KMS-11 (cell line): ENCODE measurements around the gene SUN3.

Experiments used
- H2AFZ ChIP-seq: fragments of 200-600 bp; sonication (generic); 2 replicates; pipeline ENCODE4 v1.6.1; 2016; ENCODE audit warnings: antibody characterized with exemption, mixed run types, low read depth
- H3K27ac ChIP-seq: fragments of 200-600 bp; sonication (generic); 2 replicates; pipeline ENCODE4 v1.6.1; 2016; ENCODE audit warnings: mild to moderate bottlenecking, mixed run types
- H3K27me3 ChIP-seq: fragments of 200-600 bp; sonication (generic); 2 replicates; pipeline ENCODE4 v1.6.1; 2017; ENCODE audit warnings: mild to moderate bottlenecking, low read depth, mixed run types, moderate library complexity; ENCODE audit not compliant: insufficient read depth
- H3K36me3 ChIP-seq: fragments of 200-600 bp; sonication (generic); 2 replicates; pipeline ENCODE4 v1.6.1; 2017; ENCODE audit warnings: mild to moderate bottlenecking, mixed run types; ENCODE audit not compliant: insufficient read depth
- H3K4me1 ChIP-seq: fragments of 200-600 bp; sonication (generic); 2 replicates; pipeline ENCODE4 v1.6.1; 2016; ENCODE audit warnings: mild to moderate bottlenecking, low read depth, mixed run types; ENCODE audit not compliant: poor library complexity, severe bottlenecking
- H3K4me2 ChIP-seq: fragments of 200-600 bp; sonication (generic); 2 replicates; pipeline ENCODE4 v1.7.0; 2016; ENCODE audit warnings: mild to moderate bottlenecking, mixed run types
- H3K4me3 ChIP-seq: fragments of 200-600 bp; sonication (generic); IDR thresholded peaks from 2 replicates; pipeline ENCODE4 v1.6.1; 2017; ENCODE audit warnings: low read depth, low read length, mixed read lengths; ENCODE audit not compliant: insufficient read depth
- H3K79me2 ChIP-seq: fragments of 200-600 bp; sonication (generic); 2 replicates; pipeline ENCODE4 v1.6.1; 2016; ENCODE audit warnings: low read depth, mixed run types; ENCODE audit not compliant: insufficient read depth
- H3K9ac ChIP-seq: fragments of 200-600 bp; sonication (generic); 2 replicates; pipeline ENCODE4 v1.6.1; 2016; ENCODE audit warnings: mild to moderate bottlenecking, mixed run types
- H4K20me1 ChIP-seq: fragments of 200-600 bp; sonication (generic); 2 replicates; pipeline ENCODE4 v1.6.1; 2016; ENCODE audit warnings: mild to moderate bottlenecking, mixed run types; ENCODE audit not compliant: insufficient read depth
- TF ChIP-seq, protein P1 (sequence below): fragments of 200-600 bp; sonication (generic); conservative IDR thresholded peaks from 2 replicates; pipeline ENCODE4 v1.6.1; 2017; ENCODE audit warnings: low read depth, mild to moderate bottlenecking, antibody characterized with exemption, low read length, moderate library complexity, mixed read lengths

SUN3 gene

GRCh38 chr7:47938574-47939165, 90.2 kb downstream of the SUN3 start:
- no peaks in the 10 kb centered on the region for H3K27me3 ChIP-seq
- no peak overlapping the region for H3K4me3 ChIP-seq
- no peak overlapping the region for H3K27ac ChIP-seq
- no peak overlapping the region for H3K4me2 ChIP-seq
- TF ChIP-seq, protein P1, sequence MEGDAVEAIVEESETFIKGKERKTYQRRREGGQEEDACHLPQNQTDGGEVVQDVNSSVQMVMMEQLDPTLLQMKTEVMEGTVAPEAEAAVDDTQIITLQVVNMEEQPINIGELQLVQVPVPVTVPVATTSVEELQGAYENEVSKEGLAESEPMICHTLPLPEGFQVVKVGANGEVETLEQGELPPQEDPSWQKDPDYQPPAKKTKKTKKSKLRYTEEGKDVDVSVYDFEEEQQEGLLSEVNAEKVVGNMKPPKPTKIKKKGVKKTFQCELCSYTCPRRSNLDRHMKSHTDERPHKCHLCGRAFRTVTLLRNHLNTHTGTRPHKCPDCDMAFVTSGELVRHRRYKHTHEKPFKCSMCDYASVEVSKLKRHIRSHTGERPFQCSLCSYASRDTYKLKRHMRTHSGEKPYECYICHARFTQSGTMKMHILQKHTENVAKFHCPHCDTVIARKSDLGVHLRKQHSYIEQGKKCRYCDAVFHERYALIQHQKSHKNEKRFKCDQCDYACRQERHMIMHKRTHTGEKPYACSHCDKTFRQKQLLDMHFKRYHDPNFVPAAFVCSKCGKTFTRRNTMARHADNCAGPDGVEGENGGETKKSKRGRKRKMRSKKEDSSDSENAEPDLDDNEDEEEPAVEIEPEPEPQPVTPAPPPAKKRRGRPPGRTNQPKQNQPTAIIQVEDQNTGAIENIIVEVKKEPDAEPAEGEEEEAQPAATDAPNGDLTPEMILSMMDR, result no peak
- no peaks in the 10 kb centered on the region for H3K36me3 ChIP-seq
- H4K20me1 ChIP-seq, result no peaks in the 10 kb centered on the region
- H2AFZ ChIP-seq, result no peak overlapping the region
- H3K4me1 ChIP-seq, result no peaks in the 10 kb centered on the region
- H3K9ac ChIP-seq, result no peak overlapping the region
- no peaks in the 10 kb centered on the region for H3K79me2 ChIP-seq

DNA sequence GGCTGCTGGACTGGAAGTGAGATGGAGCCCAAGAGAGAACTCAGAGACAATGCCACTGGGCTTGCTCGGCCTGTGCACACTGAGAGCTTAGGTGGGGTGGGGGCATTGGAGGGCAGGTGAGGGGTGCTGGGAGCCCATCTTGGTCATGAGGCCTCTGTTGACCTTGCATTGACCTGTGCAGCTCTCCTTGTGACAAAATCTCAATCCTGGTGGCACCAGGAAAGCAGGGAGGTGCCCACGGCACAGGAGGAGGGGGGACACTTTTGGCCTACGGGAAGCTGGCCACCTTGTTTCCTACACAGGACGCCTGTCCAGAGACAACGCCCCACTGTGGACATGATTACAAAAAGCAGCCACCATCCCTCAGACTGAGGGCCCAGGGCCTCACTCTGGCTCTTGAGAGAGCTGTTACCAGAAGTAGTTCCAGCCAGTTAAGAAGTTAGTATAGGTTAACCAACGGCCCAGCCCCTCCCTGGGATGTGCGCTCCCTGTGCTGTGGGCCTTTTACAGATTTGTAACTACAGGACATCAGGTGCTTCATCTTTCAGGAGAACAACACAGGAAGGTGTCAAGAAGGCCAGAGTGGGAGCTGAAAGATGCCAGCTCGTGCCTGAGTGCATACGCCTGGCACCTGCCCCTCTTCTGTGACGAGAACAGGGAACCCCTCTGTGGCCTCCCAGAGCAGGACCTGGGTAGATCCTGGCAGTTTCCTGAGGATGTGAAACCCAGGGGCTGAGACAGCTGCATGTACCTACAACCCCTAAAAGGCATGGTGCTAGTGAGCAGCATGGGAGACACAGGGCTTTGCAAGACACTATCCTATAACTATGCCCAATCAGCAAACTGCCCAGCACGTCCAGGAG, 91.0 kb downstream of the SUN3 start:
- no peaks in the 10 kb centered on the region for H3K79me2 ChIP-seq
- no peaks in the 10 kb centered on the region for H3K36me3 ChIP-seq
- no peak overlapping the region for H3K4me3 ChIP-seq
- H4K20me1 ChIP-seq, result no peaks in the 10 kb centered on the region
- no peaks in the 10 kb centered on the region for H3K27me3 ChIP-seq
- TF ChIP-seq, protein P1, result no peak
- H3K4me1 ChIP-seq, result no peaks in the 10 kb centered on the region
- H2AFZ ChIP-seq, result no peak overlapping the region
- H3K4me2 ChIP-seq, result no peak overlapping the region
- no peak overlapping the region for H3K27ac ChIP-seq
- no peak overlapping the region for H3K9ac ChIP-seq
